IMR-90 (cell line): Measurements from ENCODE around the gene CRYBA4.

Experiments
- BHLHE40 ChIP-seq: fragments of 150-350 bp; IDR thresholded peaks from 2 replicates; pipeline ENCODE4 v1.6.1; 2016; ENCODE audit warnings: mild to moderate bottlenecking, low read depth, low read length
- CEBPB ChIP-seq: IDR thresholded peaks from 2 replicates; pipeline ENCODE4 v1.6.1; 2012; ENCODE audit warnings: low read depth, low read length, improper control_type of control experiment
- CHD1 ChIP-seq: IDR thresholded peaks from 2 replicates; pipeline ENCODE4 v1.6.1; 2012; ENCODE audit warnings: low read depth, low read length, improper control_type of control experiment
- MAFK ChIP-seq: IDR thresholded peaks from 2 replicates; pipeline ENCODE4 v1.6.1; 2012; ENCODE audit warnings: low read depth, low read length, improper control_type of control experiment
- MAZ ChIP-seq: IDR thresholded peaks from 2 replicates; pipeline ENCODE4 v1.6.1; 2012; ENCODE audit warnings: low read depth, mild to moderate bottlenecking, low read length, improper control_type of control experiment, moderate library complexity, borderline replicate concordance
- MXI1 ChIP-seq: IDR thresholded peaks from 2 replicates; pipeline ENCODE4 v1.6.1; 2012; ENCODE audit warnings: low read depth, mild to moderate bottlenecking, low read length, moderate library complexity, borderline replicate concordance
- POLR2A ChIP-seq: IDR thresholded peaks from 2 replicates; pipeline ENCODE4 v1.6.1; 2012; ENCODE audit warnings: mild to moderate bottlenecking, low read depth, low read length
- RAD21 ChIP-seq: IDR thresholded peaks from 2 replicates; pipeline ENCODE4 v1.6.1; 2012; ENCODE audit warnings: low read length, improper control_type of control experiment
- RCOR1 ChIP-seq: IDR thresholded peaks from 2 replicates; pipeline ENCODE4 v1.6.1; 2012; ENCODE audit warnings: mild to moderate bottlenecking, low read length, improper control_type of control experiment; ENCODE audit not compliant: insufficient replicate concordance
- RFX5 ChIP-seq: IDR thresholded peaks from 2 replicates; pipeline ENCODE4 v1.8.0; 2012; ENCODE audit warnings: low read depth, mild to moderate bottlenecking, low read length, moderate library complexity
- SMC3 ChIP-seq: fragments of 150-350 bp; IDR thresholded peaks from 2 replicates; pipeline ENCODE4 v1.6.1; 2016; ENCODE audit warnings: low read depth, mild to moderate bottlenecking, antibody characterized with exemption, low read length, moderate library complexity
- TF ChIP-seq, protein P1 (sequence below): conservative IDR thresholded peaks from 2 replicates; pipeline ENCODE4 v1.5.1; 2012; ENCODE audit warnings: mild to moderate bottlenecking, low read depth, low read length, improper control_type of control experiment
- TF ChIP-seq, protein P2 (sequence below): fragments of 150-350 bp; IDR thresholded peaks from 2 replicates; pipeline ENCODE4 v1.6.1; 2017; ENCODE audit warnings: mild to moderate bottlenecking, antibody characterized with exemption, low read length, low read depth
- TF ChIP-seq, protein P3 (sequence below): fragments of 150-350 bp; IDR thresholded peaks from 2 replicates; pipeline ENCODE4 v1.6.1; 2016; ENCODE audit warnings: low read depth, mild to moderate bottlenecking, low read length, moderate library complexity, borderline replicate concordance

DNA sequence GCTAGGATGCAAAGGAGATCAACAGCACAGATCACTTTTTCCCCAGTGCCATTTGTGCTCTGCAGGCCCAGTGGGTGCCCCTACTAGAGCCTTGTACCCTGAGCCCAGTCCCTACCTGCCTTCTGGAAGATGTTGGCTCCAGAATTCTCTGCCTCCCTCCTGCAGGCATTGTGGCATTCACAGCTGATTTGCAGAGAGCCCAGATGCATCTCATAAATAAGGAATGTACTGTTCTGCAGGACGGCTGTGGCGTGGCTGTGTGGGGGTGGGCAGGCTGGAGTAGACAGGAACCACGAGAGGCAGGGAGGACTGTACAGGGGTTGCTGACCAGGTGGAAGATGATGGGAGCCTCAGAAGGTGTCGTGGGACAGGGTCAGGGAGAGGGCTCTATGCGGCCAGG lies 24.4 kb downstream of the CRYBA4 start:
- TF ChIP-seq, protein P1, sequence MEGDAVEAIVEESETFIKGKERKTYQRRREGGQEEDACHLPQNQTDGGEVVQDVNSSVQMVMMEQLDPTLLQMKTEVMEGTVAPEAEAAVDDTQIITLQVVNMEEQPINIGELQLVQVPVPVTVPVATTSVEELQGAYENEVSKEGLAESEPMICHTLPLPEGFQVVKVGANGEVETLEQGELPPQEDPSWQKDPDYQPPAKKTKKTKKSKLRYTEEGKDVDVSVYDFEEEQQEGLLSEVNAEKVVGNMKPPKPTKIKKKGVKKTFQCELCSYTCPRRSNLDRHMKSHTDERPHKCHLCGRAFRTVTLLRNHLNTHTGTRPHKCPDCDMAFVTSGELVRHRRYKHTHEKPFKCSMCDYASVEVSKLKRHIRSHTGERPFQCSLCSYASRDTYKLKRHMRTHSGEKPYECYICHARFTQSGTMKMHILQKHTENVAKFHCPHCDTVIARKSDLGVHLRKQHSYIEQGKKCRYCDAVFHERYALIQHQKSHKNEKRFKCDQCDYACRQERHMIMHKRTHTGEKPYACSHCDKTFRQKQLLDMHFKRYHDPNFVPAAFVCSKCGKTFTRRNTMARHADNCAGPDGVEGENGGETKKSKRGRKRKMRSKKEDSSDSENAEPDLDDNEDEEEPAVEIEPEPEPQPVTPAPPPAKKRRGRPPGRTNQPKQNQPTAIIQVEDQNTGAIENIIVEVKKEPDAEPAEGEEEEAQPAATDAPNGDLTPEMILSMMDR: no peak
- TF ChIP-seq POLR2A (no peak), CHD1 (no peak), CEBPB (no peak), MAZ (no peak), SMC3 (no peak), RFX5 (no peak), BHLHE40 (no peak), MAFK (no peak), RCOR1 (no peak), MXI1 (no peak), RAD21 (no peak)
- TF ChIP-seq, protein P2, sequence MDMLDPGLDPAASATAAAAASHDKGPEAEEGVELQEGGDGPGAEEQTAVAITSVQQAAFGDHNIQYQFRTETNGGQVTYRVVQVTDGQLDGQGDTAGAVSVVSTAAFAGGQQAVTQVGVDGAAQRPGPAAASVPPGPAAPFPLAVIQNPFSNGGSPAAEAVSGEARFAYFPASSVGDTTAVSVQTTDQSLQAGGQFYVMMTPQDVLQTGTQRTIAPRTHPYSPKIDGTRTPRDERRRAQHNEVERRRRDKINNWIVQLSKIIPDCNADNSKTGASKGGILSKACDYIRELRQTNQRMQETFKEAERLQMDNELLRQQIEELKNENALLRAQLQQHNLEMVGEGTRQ: no peak
- TF ChIP-seq, protein P3, sequence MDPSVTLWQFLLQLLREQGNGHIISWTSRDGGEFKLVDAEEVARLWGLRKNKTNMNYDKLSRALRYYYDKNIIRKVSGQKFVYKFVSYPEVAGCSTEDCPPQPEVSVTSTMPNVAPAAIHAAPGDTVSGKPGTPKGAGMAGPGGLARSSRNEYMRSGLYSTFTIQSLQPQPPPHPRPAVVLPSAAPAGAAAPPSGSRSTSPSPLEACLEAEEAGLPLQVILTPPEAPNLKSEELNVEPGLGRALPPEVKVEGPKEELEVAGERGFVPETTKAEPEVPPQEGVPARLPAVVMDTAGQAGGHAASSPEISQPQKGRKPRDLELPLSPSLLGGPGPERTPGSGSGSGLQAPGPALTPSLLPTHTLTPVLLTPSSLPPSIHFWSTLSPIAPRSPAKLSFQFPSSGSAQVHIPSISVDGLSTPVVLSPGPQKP: no peak
